ENCODE data around the gene IPCEF1. TPM values are rescaled to one million over a fixed set of nuclear protein-coding genes. Genes with fewer than 3 reads are reported as not detected.

The IPCEF1 gene
- total RNA-seq, 4 donors from 2014 or later, result 3.1 to 9.7 (median 3.4) TPM

DNA sequence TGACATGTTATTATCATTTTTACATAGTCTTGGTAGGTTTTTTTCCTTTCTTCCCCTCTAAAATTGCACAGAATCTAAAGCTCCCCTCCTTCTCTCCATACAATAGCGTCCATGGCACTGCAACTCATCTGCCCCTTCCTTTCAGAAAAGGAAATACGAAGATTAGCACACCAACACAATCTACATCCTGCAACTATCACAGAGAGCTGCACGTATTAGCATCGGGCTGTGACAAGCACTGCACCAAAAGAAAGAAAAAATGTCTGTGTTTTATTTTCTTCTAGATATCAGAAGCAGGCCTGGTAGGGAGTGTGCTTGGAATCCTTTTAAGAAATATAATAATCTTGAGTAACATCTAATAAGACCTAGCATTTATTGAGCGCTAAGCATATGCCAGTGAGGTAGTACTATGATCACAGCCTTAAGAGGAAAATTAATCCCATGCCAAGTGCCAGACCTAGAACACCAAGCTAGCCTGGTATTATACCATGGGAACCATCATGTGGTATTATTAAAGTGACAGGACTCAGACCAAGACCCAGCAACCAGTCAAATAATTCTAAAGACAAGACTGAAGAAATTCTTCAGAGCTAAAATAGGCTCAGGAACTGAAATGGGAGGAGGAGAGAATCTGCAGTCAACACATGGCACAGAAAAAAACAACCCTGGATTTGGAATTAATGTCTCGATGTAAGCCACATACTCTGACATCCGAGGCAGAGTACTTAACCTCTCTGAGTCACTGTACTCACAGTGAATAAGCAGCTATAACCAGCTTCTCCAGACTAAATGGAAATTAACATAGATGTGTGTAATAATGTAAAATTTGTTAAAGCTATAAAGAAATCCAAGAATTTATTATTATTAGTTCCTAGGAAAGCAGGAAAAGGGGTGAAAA is 124.3 kb downstream of the IPCEF1 start:
- no peak overlapping the region for H3K4me3 ChIP-seq
- H3K27me3 ChIP-seq, result no peaks in the 10 kb centered on the region
- no peaks in the 10 kb centered on the region for H3K4me1 ChIP-seq
- H3K36me3 ChIP-seq, result no peaks in the 10 kb centered on the region
- TF ChIP-seq, protein P1, sequence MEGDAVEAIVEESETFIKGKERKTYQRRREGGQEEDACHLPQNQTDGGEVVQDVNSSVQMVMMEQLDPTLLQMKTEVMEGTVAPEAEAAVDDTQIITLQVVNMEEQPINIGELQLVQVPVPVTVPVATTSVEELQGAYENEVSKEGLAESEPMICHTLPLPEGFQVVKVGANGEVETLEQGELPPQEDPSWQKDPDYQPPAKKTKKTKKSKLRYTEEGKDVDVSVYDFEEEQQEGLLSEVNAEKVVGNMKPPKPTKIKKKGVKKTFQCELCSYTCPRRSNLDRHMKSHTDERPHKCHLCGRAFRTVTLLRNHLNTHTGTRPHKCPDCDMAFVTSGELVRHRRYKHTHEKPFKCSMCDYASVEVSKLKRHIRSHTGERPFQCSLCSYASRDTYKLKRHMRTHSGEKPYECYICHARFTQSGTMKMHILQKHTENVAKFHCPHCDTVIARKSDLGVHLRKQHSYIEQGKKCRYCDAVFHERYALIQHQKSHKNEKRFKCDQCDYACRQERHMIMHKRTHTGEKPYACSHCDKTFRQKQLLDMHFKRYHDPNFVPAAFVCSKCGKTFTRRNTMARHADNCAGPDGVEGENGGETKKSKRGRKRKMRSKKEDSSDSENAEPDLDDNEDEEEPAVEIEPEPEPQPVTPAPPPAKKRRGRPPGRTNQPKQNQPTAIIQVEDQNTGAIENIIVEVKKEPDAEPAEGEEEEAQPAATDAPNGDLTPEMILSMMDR (IDR thresholded peaks at IDR 0.05), result no peak
- TF ChIP-seq POLR2A (IDR thresholded peaks at IDR 0.05), result no peak
- H3K9me3 ChIP-seq, result no peaks in the 10 kb centered on the region
- H3K27ac ChIP-seq, result no peak overlapping the region
- no peak for DNase-seq
- intact Hi-C loops (cut with DNase I; ENCODE audit: low total_unique reads), result no loop called here

DNA sequence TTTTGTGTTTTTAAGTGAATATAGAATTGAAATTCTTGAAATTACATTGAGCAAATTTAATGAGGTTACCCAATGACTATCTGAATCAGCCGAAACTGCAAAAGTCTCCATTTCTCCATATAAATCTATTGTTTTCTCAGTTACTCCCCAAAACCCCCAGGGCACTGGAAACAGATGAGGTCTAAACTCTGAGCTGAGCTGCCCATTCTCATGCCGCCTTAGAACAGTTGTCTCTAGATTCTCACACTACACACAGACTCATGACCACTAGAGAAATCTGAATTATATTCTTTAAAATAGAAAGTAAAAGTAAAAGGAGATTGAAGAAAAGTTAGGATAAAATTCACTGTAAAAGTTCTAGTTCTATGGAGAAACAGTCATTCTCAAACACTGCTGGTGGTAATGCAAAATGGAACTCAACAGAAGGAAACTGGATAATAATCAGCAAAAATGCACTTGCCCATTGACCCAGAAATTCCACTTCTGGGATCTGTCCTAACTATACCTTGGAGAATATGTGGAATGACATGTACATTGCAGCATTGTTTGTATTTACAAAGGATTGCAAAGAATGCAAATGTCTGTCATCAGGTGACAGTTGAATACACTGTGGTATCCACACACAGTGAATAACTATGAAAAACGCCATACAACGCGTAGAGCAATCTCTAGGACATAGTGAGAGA is 125.5 kb downstream of the IPCEF1 start:
- H3K36me3 ChIP-seq, result no peaks in the 10 kb centered on the region
- H3K4me1 ChIP-seq, result no peaks in the 10 kb centered on the region
- intact Hi-C loops (cut with DNase I; ENCODE audit: low total_unique reads), result no loop called here
- H3K4me3 ChIP-seq, result no peak overlapping the region
- no peaks in the 10 kb centered on the region for H3K9me3 ChIP-seq
- TF ChIP-seq POLR2A (IDR thresholded peaks at IDR 0.05), result no peak
- TF ChIP-seq, protein P1 (IDR thresholded peaks at IDR 0.05), result no peak
- no peaks in the 10 kb centered on the region for H3K27me3 ChIP-seq
- no peak overlapping the region for H3K27ac ChIP-seq
- no peak for DNase-seq

DNA sequence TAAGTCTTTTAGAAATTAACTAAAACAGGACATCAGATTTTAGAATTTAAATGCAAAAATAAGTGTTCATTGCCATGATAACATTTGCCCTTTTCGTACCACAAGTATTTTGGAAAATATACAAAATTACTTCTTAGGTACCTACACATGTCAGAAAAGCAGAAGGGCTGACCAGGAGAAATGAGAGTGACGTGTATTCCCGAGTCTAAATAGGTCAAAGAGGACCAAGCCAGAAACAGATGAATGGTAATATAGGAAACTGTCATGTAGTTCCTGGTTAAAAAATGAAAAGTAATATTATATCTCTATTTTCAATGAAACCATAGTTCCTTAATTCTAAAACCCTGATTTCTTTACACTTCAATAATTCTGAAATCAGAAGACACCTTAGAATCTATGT is 126.2 kb downstream of the IPCEF1 start:
- no peaks in the 10 kb centered on the region for H3K36me3 ChIP-seq
- TF ChIP-seq, protein P1 (IDR thresholded peaks at IDR 0.05), result no peak
- TF ChIP-seq POLR2A (IDR thresholded peaks at IDR 0.05), result no peak
- DNase-seq, result no peak
- H3K27me3 ChIP-seq, result no peaks in the 10 kb centered on the region
- H3K27ac ChIP-seq, result no peak overlapping the region
- H3K4me1 ChIP-seq, result no peaks in the 10 kb centered on the region
- intact Hi-C loops (cut with DNase I; ENCODE audit: low total_unique reads), result no loop called here
- no peaks in the 10 kb centered on the region for H3K9me3 ChIP-seq
- no peak overlapping the region for H3K4me3 ChIP-seq

DNA sequence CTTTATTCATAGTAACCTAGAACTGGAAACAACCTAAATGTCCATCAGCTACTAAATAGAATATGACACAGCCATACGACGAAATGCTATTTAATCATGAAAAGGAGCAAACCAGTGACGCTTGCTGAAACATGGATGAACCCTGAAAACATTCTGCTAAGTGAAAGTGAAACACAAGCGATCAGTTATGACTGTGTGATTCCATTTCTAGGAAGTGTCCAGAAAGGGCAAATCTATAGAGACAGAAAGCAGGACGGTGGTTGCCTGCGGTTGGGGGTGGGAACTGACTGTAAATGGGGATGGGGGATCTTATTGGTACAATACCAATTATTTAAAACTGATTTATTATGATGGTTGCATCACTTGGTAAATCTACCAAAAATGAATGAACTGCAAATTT is 126.8 kb downstream of the IPCEF1 start:
- no peak for DNase-seq
- Histone ChIP-seq H3K27me3 (no peaks in the 10 kb centered on the region), H3K27ac (no peak overlapping the region), H3K4me1 (no peaks in the 10 kb centered on the region), H3K4me3 (no peak overlapping the region), H3K9me3 (no peaks in the 10 kb centered on the region), H3K36me3 (no peaks in the 10 kb centered on the region)
- intact Hi-C loops (cut with DNase I; ENCODE audit: low total_unique reads), result no loop called here
- TF ChIP-seq POLR2A (IDR thresholded peaks at IDR 0.05), result no peak
- TF ChIP-seq, protein P1 (IDR thresholded peaks at IDR 0.05), result no peak

DNA sequence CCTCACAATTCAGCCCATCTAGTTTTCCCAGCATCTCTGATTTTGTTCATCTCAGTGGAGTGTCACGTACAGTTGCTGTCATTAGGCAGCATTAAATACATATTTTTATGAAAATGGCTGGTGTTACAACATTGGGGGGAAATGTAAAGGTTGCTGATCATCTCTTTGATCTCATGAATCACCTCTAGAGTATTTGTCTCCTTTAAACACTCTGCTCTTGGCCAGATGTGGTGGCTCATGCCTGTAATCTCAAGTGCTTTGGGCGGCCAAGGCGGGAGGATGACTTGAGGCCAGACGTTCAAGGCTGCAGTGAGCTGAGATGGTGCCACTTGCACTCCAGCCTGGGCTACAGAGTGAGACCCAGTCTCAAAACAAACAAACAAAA is 128.1 kb downstream of the IPCEF1 start:
- Histone ChIP-seq H3K4me3 (no peak overlapping the region), H3K4me1 (no peaks in the 10 kb centered on the region), H3K9me3 (no peaks in the 10 kb centered on the region), H3K27ac (no peak overlapping the region), H3K27me3 (no peaks in the 10 kb centered on the region), H3K36me3 (no peaks in the 10 kb centered on the region)
- TF ChIP-seq, protein P1 (IDR thresholded peaks at IDR 0.05), result no peak
- TF ChIP-seq POLR2A (IDR thresholded peaks at IDR 0.05), result no peak
- no peak for DNase-seq
- intact Hi-C loops (cut with DNase I; ENCODE audit: low total_unique reads), result no loop called here
